ENCODE results near the gene ASB6. TPM values are rescaled to one million over a fixed set of nuclear protein-coding genes. Genes with fewer than 3 reads are reported as not detected.
"Not testable (repeated sequence)": the region's sequence is repeated elsewhere in the genome, so short reads cannot be mapped to it uniquely, and the experiment has no call there.

The ASB6 gene
- total RNA-seq, 1 donor from 2014 or later = 9.0 TPM

- Histone ChIP-seq H3K27me3 (ENCODE audit: low read depth) (peaks cover 29% of the 10 kb centered on the region), H3K4me3 (peak overlapping the region; percentile 65), H3K9me3 (replicated peaks) (no peaks in the 10 kb centered on the region), H3K4me1 (peaks cover 22% of the 10 kb centered on the region), H3K27ac (replicated peaks) (peak overlapping the region; percentile 90), H3K36me3 (no peaks in the 10 kb centered on the region)
- peak; percentile 75 for DNase-seq
- no peak for TF ChIP-seq CTCF (IDR thresholded peaks at IDR 0.05; ENCODE audit: borderline replicate concordance)
- intact Hi-C loops (cut with micrococcal nuclease) = no loop called here
These were observed 45.2 kb downstream of the ASB6 start for GRCh38 chr9:129596541-129597331.

DNA sequence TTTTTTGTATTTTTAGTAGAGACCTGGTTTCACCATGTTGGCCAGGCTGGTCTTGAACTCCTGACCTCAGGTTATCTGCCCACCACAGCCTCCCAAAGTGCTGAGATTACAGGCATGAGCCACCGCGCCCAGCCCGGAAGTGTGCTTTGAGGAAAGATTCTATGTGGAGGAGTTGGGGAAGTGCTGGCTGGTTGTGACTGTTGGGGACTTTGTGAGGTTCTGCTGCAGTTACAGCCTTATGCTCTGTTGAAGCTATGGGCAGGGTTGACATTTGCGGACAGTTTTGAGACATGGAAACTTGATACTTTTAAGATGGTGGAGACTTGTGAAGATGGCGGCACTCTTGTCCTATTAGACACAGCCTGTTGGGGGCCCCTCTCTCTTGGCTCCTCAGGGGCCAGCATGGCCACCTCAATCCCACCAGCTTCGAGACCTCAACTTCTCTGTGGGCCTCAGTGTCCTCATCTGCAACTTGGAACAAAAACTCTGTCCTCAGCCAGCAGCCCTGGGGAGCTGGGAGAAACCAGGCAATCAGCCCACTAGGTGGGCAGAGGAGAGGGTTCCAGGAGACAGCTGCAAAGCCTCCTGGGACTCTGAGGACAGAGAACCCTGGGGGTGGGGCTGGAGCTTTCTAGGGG, 45.9 kb downstream of the ASB6 start:
- Histone ChIP-seq H3K27me3 (ENCODE audit: low read depth) (peaks cover 29% of the 10 kb centered on the region), H3K9me3 (replicated peaks) (no peaks in the 10 kb centered on the region), H3K36me3 (no peaks in the 10 kb centered on the region), H3K4me1 (peaks cover 22% of the 10 kb centered on the region), H3K27ac (replicated peaks) (peak overlapping the region; percentile 90), H3K4me3 (no peak overlapping the region)
- intact Hi-C loops (cut with micrococcal nuclease) = no loop called here
- DNase-seq = no peak
- no peak for TF ChIP-seq CTCF (IDR thresholded peaks at IDR 0.05; ENCODE audit: borderline replicate concordance)

DNA sequence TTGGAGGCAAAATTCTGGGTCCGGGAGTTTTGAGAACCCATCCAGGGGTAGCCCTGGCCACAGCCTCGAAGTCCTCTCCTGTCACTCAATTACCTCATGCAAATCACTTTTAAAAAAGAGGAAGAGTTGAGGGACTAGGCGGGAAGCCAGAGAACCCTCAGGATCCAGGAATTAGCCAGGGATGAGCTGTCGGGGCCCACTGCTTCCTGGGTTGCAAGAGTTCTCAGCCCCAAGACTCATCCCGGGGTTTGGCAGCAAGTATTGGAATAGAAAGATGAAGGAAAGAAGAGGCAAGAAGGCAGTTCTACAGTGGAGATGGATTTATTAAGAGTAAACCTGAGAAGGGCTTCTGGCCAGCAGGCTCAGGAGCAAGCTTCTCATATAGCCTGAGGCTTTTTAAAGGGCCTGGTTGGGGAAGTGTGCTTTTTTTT, 46.6 kb downstream of the ASB6 start:
- Histone ChIP-seq H3K27ac (replicated peaks) (peak overlapping the region; percentile 90), H3K4me1 (peaks cover 22% of the 10 kb centered on the region)

GRCh38 chr9:129594632-129595031, 47.3 kb downstream of the ASB6 start:
- H3K27me3 ChIP-seq (ENCODE audit: low read depth) = peaks cover 29% of the 10 kb centered on the region
- no peaks in the 10 kb centered on the region for H3K9me3 ChIP-seq (replicated peaks)
- TF ChIP-seq CTCF (IDR thresholded peaks at IDR 0.05; ENCODE audit: borderline replicate concordance) = no peak
- peaks cover 22% of the 10 kb centered on the region for H3K4me1 ChIP-seq
- H3K36me3 ChIP-seq = no peaks in the 10 kb centered on the region
- no peak overlapping the region for H3K27ac ChIP-seq (replicated peaks)
- no peak overlapping the region for H3K4me3 ChIP-seq
- intact Hi-C loops (cut with micrococcal nuclease) = no loop called here
- DNase-seq = no peak

More for the DNA sequence above, 46.6 kb downstream of the ASB6 start:
- Histone ChIP-seq H3K36me3 (no peaks in the 10 kb centered on the region), H3K9me3 (replicated peaks) (no peaks in the 10 kb centered on the region), H3K4me3 (no peak overlapping the region), H3K27me3 (ENCODE audit: low read depth) (peaks cover 29% of the 10 kb centered on the region)
- intact Hi-C loops (cut with micrococcal nuclease) = no loop called here
- no peak for DNase-seq
- TF ChIP-seq CTCF (IDR thresholded peaks at IDR 0.05; ENCODE audit: borderline replicate concordance) = no peak

- DNase-seq; H3K36me3 ChIP-seq; H3K9me3 ChIP-seq (replicated peaks); H3K27ac ChIP-seq (replicated peaks); intact Hi-C loops (cut with micrococcal nuclease); H3K4me3 ChIP-seq: not testable (repeated sequence)
- peaks cover 17% of the 10 kb centered on the region for H3K4me1 ChIP-seq
- peaks cover 12% of the 10 kb centered on the region for H3K27me3 ChIP-seq (ENCODE audit: low read depth)
These were observed 49.2 kb downstream of the ASB6 start for GRCh38 chr9:129592790-129593189.

- no peaks in the 10 kb centered on the region for H3K9me3 ChIP-seq (replicated peaks)
- intact Hi-C loops (cut with micrococcal nuclease) = no loop called here
- no peak for TF ChIP-seq CTCF (IDR thresholded peaks at IDR 0.05; ENCODE audit: borderline replicate concordance)
- peaks cover 3% of the 10 kb centered on the region for H3K27me3 ChIP-seq (ENCODE audit: low read depth)
- H3K36me3 ChIP-seq = no peaks in the 10 kb centered on the region
- H3K4me1 ChIP-seq = peaks cover 8% of the 10 kb centered on the region
- H3K4me3 ChIP-seq = no peak overlapping the region
- H3K27ac ChIP-seq (replicated peaks) = no peak overlapping the region
- no peak for DNase-seq
These were observed 50.0 kb downstream of the ASB6 start for GRCh38 chr9:129591916-129592315.

Measured in left ventricle myocardium inferior (tissue), 1 donor.